Karpas-422 (cell line): ENCODE results near the gene ACTRT3. TPM values are rescaled to one million over a fixed set of nuclear protein-coding genes. Genes with fewer than 3 reads are reported as not detected.
"Not testable (repeated sequence)": the region's sequence is repeated elsewhere in the genome, so short reads cannot be mapped to it uniquely, and the experiment has no call there.

Experiments used
- DNase-seq: peaks from one replicate; pipeline ENCODE4 v3.0.0-alpha.2; 2015
- H2AFZ ChIP-seq: fragments of 200-600 bp; sonication (generic); 2 replicates; pipeline ENCODE4 v1.6.1; 2014; ENCODE audit warnings: antibody characterized with exemption, low read length, mixed read lengths
- H3K27ac ChIP-seq: fragments of 200-600 bp; sonication (generic); 2 replicates; pipeline ENCODE4 v1.5.1; 2014; ENCODE audit warnings: mild to moderate bottlenecking, low read length, moderate library complexity
- H3K27me3 ChIP-seq: fragments of 200-600 bp; sonication (generic); 2 replicates; pipeline ENCODE4 v1.6.1; 2014; ENCODE audit warnings: low read length, mixed read lengths
- H3K36me3 ChIP-seq: fragments of 200-600 bp; sonication (generic); 2 replicates; pipeline ENCODE4 v1.6.1; 2014; ENCODE audit warnings: low read length, mixed read lengths; ENCODE audit not compliant: insufficient read depth
- H3K4me1 ChIP-seq: fragments of 200-600 bp; sonication (generic); 2 replicates; pipeline ENCODE4 v1.6.1; 2014; ENCODE audit warnings: mild to moderate bottlenecking, low read length, mixed read lengths
- H3K4me2 ChIP-seq: fragments of 200-600 bp; sonication (generic); 2 replicates; pipeline ENCODE4 v1.6.1; 2014; ENCODE audit warnings: low read length, low read depth, mild to moderate bottlenecking; ENCODE audit not compliant: poor library complexity, severe bottlenecking
- H3K4me3 ChIP-seq: fragments of 200-600 bp; sonication (generic); 2 replicates; pipeline ENCODE4 v1.5.1; 2014; ENCODE audit warnings: mild to moderate bottlenecking, antibody characterized with exemption, low read length, mixed read lengths
- H3K79me2 ChIP-seq: fragments of 200-600 bp; sonication (generic); 2 replicates; pipeline ENCODE4 v1.6.1; 2014; ENCODE audit warnings: mild to moderate bottlenecking, low read length, mixed read lengths
- H3K9ac ChIP-seq: fragments of 200-600 bp; sonication (generic); 2 replicates; pipeline ENCODE4 v1.6.0; 2014; ENCODE audit warnings: low read length
- H3K9me2 ChIP-seq: fragments of 200-600 bp; sonication (generic), shearing (Covaris generic); replicated peaks from 2 replicates; pipeline ENCODE4 v1.6.0; 2014; ENCODE audit warnings: mild to moderate bottlenecking, low read length, moderate library complexity; ENCODE audit not compliant: insufficient read depth
- H3K9me3 ChIP-seq: fragments of 300-700, 200-600 bp; sonication (generic); 2 replicates; pipeline ENCODE4 v1.6.1; 2014; ENCODE audit warnings: low read length, mixed read lengths
- H4K20me1 ChIP-seq: fragments of 200-600 bp; sonication (generic); 2 replicates; pipeline ENCODE4 v1.6.1; 2014; ENCODE audit warnings: mild to moderate bottlenecking, antibody characterized with exemption, low read length, low read depth; ENCODE audit not compliant: insufficient read depth
- total RNA-seq: library from RNA; depleted of rRNA; stranded (reverse); fragments of >200 nt; shearing (Covaris generic); gene quantifications from 2 replicates; pipeline ENCODE4 v1.2.3, GENCODE V29; 2014; ENCODE audit warnings: low replicate concordance

ACTRT3 gene
- total RNA-seq, 1 experiment from 2014 or later = 4.2 TPM

GRCh38 chr3:169748670-169749069 lies 20.7 kb downstream of the ACTRT3 start:
- H3K4me3 ChIP-seq = no peak overlapping the region
- peak; percentile 31 for DNase-seq
- no peaks in the 10 kb centered on the region for H3K9me3 ChIP-seq
- H3K4me2 ChIP-seq = no peak overlapping the region
- no peaks in the 10 kb centered on the region for H4K20me1 ChIP-seq
- peaks cover 5% of the 10 kb centered on the region for H3K4me1 ChIP-seq
- no peaks in the 10 kb centered on the region for H3K36me3 ChIP-seq
- H2AFZ ChIP-seq = no peak overlapping the region
- H3K27me3 ChIP-seq = no peaks in the 10 kb centered on the region
- no peak overlapping the region for H3K27ac ChIP-seq
- no peak overlapping the region for H3K9ac ChIP-seq
- H3K79me2 ChIP-seq = no peaks in the 10 kb centered on the region
- no peaks in the 10 kb centered on the region for H3K9me2 ChIP-seq

- peak; percentile 21 for DNase-seq
- Histone ChIP-seq H3K36me3 (no peaks in the 10 kb centered on the region), H3K79me2 (no peaks in the 10 kb centered on the region), H3K9me3 (no peaks in the 10 kb centered on the region), H3K27ac (no peak overlapping the region), H3K4me2 (no peak overlapping the region), H2AFZ (no peak overlapping the region), H4K20me1 (no peaks in the 10 kb centered on the region), H3K9me2 (no peaks in the 10 kb centered on the region), H3K4me1 (peaks cover 5% of the 10 kb centered on the region), H3K27me3 (no peaks in the 10 kb centered on the region), H3K9ac (no peak overlapping the region), H3K4me3 (no peak overlapping the region)
These were observed 22.4 kb downstream of the ACTRT3 start for GRCh38 chr3:169746924-169747323.

- Histone ChIP-seq H3K79me2 (no peaks in the 10 kb centered on the region), H3K9ac (no peak overlapping the region), H3K27me3 (no peaks in the 10 kb centered on the region), H3K4me3 (no peak overlapping the region), H3K36me3 (no peaks in the 10 kb centered on the region), H4K20me1 (no peaks in the 10 kb centered on the region), H2AFZ (no peak overlapping the region), H3K9me3 (no peaks in the 10 kb centered on the region), H3K4me1 (peaks cover 2% of the 10 kb centered on the region; the same call in 1 of the 2 replicates), H3K27ac (no peak overlapping the region), H3K9me2 (no peaks in the 10 kb centered on the region), H3K4me2 (no peak overlapping the region)
- DNase-seq = peak; percentile 67
These were observed 24.9 kb downstream of the ACTRT3 start for GRCh38 chr3:169744366-169745054.

DNA sequence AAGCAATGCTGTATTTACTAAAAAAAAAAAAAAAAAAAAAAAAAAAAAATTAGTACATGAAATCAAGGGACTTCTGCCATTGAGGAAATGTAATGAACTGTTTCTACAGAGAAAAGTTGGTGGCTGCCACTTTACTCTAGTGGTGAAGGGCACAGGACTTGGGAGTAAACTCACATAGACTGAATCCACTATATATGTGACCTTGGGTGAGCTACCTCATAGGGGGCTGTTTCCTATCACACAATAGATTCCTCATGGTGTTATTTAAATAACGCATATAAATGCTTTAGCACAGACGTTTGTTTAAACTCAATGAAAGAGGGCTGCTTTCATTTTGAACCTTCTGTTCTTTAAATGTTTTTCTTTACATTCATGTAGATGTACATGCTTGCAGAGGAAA lies 30.3 kb downstream of the ACTRT3 start:
- Histone ChIP-seq H3K4me3 (no peak overlapping the region), H3K4me2 (no peak overlapping the region), H4K20me1 (no peaks in the 10 kb centered on the region), H2AFZ (no peak overlapping the region), H3K79me2 (no peaks in the 10 kb centered on the region), H3K9ac (no peak overlapping the region), H3K27ac (no peak overlapping the region), H3K4me1 (no peaks in the 10 kb centered on the region), H3K9me3 (no peaks in the 10 kb centered on the region), H3K36me3 (no peaks in the 10 kb centered on the region), H3K27me3 (no peaks in the 10 kb centered on the region), H3K9me2 (no peaks in the 10 kb centered on the region)
- DNase-seq = no peak

DNA sequence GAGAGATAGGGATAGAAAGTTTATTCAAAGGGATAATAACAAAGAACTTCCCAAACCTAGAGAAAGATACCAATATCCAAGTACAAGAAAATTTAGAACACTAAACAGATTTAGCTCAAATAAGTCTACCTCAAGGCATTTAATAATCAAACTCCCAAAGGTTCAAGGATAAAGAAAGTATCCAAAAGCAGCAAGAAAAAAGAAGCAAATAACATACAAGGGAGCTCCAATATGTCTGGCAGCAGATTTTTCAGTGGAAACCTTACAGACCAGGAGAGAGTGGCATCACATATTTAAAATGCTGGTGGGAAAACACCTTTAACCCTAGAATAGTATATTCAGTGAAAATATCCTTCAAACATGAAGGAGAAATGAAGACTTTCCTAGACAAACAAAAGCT lies 37.5 kb downstream of the ACTRT3 start:
- not testable (repeated sequence) for H2AFZ ChIP-seq, H3K4me3 ChIP-seq, H3K9me2 ChIP-seq, H4K20me1 ChIP-seq, H3K9ac ChIP-seq, H3K4me1 ChIP-seq, H3K4me2 ChIP-seq, H3K79me2 ChIP-seq, H3K27me3 ChIP-seq, DNase-seq, H3K27ac ChIP-seq, H3K9me3 ChIP-seq, H3K36me3 ChIP-seq

GRCh38 chr3:169722724-169723123 lies 46.6 kb downstream of the ACTRT3 start:
- DNase-seq = no peak
- H3K4me2 ChIP-seq = no peak overlapping the region
- H3K27ac ChIP-seq = no peak overlapping the region
- no peaks in the 10 kb centered on the region for H3K9me3 ChIP-seq
- H2AFZ ChIP-seq = no peak overlapping the region
- H3K4me3 ChIP-seq = no peak overlapping the region
- H3K4me1 ChIP-seq = no peaks in the 10 kb centered on the region
- H3K79me2 ChIP-seq = no peaks in the 10 kb centered on the region
- no peaks in the 10 kb centered on the region for H3K9me2 ChIP-seq
- 0 out of 2 replicates have a peak, but pooled peaks cover 2% of the 10 kb centered on the region for H3K27me3 ChIP-seq
- no peak overlapping the region for H3K9ac ChIP-seq
- H4K20me1 ChIP-seq = no peaks in the 10 kb centered on the region
- no peaks in the 10 kb centered on the region for H3K36me3 ChIP-seq

DNA sequence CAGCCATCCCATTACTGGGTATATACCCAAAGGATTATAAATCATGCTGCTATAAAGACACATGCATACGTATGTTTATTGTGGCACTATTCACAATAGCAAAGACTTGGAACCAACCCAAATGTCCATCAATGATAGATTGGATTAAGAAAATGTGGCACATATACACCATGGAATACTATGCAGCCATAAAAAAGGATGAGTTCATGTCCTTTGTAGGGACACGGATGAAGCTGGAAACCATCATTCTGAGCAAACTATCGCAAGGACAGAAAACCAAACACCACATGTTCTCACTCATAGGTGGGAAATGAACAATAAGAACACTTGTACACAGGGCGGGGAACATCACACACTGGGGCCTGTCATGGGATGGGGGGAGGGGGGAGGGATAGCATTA lies 50.9 kb downstream of the ACTRT3 start:
- not testable (repeated sequence) for H3K4me2 ChIP-seq, H3K9me2 ChIP-seq, H3K4me1 ChIP-seq, H2AFZ ChIP-seq, H3K4me3 ChIP-seq, H3K9ac ChIP-seq, H3K27me3 ChIP-seq, DNase-seq, H3K9me3 ChIP-seq, H3K79me2 ChIP-seq, H3K27ac ChIP-seq, H4K20me1 ChIP-seq, H3K36me3 ChIP-seq
